NB4 (cell line): Measurements from ENCODE around the gene GPC4.

Experiments
- POLR2A ChIP-seq: IDR thresholded peaks from 2 replicates; pipeline ENCODE4 v1.6.1; 2011; ENCODE audit warnings: mild to moderate bottlenecking; ENCODE audit not compliant: insufficient read length; ENCODE audit errors: extremely low read depth
- TF ChIP-seq, protein P1 (sequence below): IDR thresholded peaks from one replicate; pipeline ENCODE4 v1.5.1; 2012; ENCODE audit warnings: low read depth, low read length

DNA sequence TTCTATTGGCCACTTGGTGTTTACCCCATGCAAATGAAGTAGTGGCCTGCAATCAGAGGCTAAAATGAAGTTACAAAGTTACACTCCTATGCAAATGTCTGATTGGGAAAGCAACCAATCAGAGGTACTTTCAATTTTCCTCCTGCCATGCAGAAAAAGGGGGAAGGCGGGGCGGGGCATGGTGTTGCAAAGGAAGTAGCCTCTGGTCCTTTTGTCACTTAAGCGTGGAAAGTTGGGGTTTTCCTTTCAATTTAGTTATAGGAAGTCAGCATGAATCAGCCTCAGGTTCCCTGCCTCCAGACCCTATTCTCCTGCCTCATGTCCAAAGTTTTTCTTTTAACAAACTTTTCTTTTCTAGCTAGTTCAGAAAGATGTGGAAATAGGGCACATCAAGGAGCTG is 69.3 kb downstream of the GPC4 start:
- TF ChIP-seq, protein P1, sequence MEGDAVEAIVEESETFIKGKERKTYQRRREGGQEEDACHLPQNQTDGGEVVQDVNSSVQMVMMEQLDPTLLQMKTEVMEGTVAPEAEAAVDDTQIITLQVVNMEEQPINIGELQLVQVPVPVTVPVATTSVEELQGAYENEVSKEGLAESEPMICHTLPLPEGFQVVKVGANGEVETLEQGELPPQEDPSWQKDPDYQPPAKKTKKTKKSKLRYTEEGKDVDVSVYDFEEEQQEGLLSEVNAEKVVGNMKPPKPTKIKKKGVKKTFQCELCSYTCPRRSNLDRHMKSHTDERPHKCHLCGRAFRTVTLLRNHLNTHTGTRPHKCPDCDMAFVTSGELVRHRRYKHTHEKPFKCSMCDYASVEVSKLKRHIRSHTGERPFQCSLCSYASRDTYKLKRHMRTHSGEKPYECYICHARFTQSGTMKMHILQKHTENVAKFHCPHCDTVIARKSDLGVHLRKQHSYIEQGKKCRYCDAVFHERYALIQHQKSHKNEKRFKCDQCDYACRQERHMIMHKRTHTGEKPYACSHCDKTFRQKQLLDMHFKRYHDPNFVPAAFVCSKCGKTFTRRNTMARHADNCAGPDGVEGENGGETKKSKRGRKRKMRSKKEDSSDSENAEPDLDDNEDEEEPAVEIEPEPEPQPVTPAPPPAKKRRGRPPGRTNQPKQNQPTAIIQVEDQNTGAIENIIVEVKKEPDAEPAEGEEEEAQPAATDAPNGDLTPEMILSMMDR, result no peak
- TF ChIP-seq POLR2A, result no peak
